Adrenal gland (tissue), 5 donors: ENCODE measurements around the gene CCDC28A.

ENCODE experiments used
- CTCF ChIP-seq, 6 experiments: fragments of 450-650 bp in 4 of 6; fragments of 200-600 bp in 2 of 6; sonication (generic) in 1 of 6; IDR thresholded peaks; 1 replicate in 5 of 6; 2 replicates in 1 of 6; pipeline versions ENCODE4 v1.5.1 to v1.8.0; 2016 to 2021; ENCODE audit warnings: antibody characterized with exemption in 6 of 6, mild to moderate bottlenecking in 2 of 6, moderate library complexity in 1 of 6
- POLR2A ChIP-seq, 2 donors: fragments of 450-650 bp; IDR thresholded peaks; one replicate each; pipeline ENCODE4 v1.6.1; 2017; ENCODE audit warnings: antibody characterized with exemption in 2 of 2, mild to moderate bottlenecking in 2 of 2, moderate library complexity in 1 of 2
- donor health status: DM: no; HTN: no; CAD: no.

DNA sequence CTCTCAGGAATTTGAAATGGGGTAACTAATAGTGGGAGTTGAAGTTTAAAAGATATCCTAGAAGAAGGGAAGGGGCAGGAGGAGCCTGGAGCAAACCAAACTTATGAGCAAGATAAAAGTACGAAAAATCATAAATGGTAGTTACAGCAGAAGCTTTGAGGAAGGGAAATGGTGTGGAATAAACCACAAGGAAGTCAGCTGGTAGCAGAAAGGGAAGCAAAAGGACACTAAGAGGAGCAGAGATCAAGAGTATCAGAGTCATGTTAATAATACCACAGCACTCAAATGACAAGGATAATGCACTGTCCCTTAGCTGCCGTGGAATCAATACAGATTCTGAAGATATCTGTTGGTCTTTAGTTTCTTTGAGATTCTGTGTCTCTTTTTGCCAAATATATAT, 44.9 kb upstream of the CCDC28A start:
- TF ChIP-seq POLR2A (IDR thresholded peaks at IDR 0.05) (no peak), CTCF (IDR thresholded peaks at IDR 0.05) (no peak)
